HEK293T (cell line): ENCODE measurements around the gene C6orf136.

ENCODE experiments used
- BHLHE40 ChIP-seq: fragments of 450-650 bp; IDR thresholded peaks from 2 replicates; pipeline ENCODE4 v1.6.1; 2016; ENCODE audit warnings: mild to moderate bottlenecking, moderate library complexity, borderline replicate concordance
- CTBP1 ChIP-seq: fragments of 450-650 bp; IDR thresholded peaks from 2 replicates; pipeline ENCODE4 v1.6.1; 2016; ENCODE audit warnings: borderline replicate concordance
- ELF4 ChIP-seq: fragments of 450-650 bp; IDR thresholded peaks from 2 replicates; pipeline ENCODE4 v1.6.1; 2017; ENCODE audit warnings: antibody characterized with exemption
- FOXM1 ChIP-seq: fragments of 450-650 bp; IDR thresholded peaks from 2 replicates; pipeline ENCODE4 v1.6.1; 2017; ENCODE audit warnings: mild to moderate bottlenecking, borderline replicate concordance
- TARDBP ChIP-seq: fragments of 450-650 bp; IDR thresholded peaks from 2 replicates; pipeline ENCODE4 v1.6.1; 2016

- no peak for TF ChIP-seq FOXM1
- TF ChIP-seq CTBP1: no peak
- no peak for TF ChIP-seq BHLHE40
- no peak for TF ChIP-seq ELF4
- no peak for TF ChIP-seq TARDBP
Observed at GRCh38 chr6:30651143-30651542, 4.2 kb downstream of the C6orf136 start.
